Mammary epithelial cell (primary cell): ENCODE measurements around the gene LTV1.
"Not testable (repeated sequence)": the region's sequence is repeated elsewhere in the genome, so short reads cannot be mapped to it uniquely, and the experiment has no call there.

Source experiments
- CTCF ChIP-seq, 2 donors: IDR thresholded peaks in 1 of 2; conservative IDR thresholded peaks in 1 of 2; 2 replicates each; pipeline ENCODE4 v1.5.1; 2011 to 2012; ENCODE audit warnings: inconsistent platforms in 2 of 2, low read length in 2 of 2, mild to moderate bottlenecking in 2 of 2, control low read depth in 1 of 2, low read depth in 1 of 2; ENCODE audit not compliant: insufficient read depth in 1 of 2; ENCODE audit errors: extremely low read depth in 1 of 2
- EZH2 ChIP-seq: IDR thresholded peaks from 2 replicates; pipeline ENCODE4 v1.6.1; 2012; ENCODE audit warnings: low read length, inconsistent platforms, borderline replicate concordance

DNA sequence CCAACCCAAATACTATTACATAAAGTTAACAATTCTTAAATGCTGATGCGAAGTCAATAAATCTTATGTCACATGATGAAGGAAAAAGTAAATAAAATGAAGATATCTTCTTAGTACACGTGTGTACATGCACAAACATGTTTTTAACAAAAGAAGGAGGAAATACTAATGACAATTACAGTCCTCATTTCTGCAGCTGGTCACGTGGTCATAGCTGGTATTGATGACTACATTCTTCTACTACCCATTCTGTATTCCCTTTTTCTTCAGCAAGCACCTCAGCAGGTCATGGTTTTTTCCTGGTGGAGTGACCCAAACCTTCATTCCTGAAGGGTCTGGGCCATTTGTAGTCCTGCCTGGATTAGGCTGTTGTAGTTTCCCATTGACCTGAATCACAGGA, 25.7 kb downstream of the LTV1 start:
- not testable (repeated sequence) for TF ChIP-seq CTCF (conservative IDR thresholded peaks at IDR 0.05 in 1 of 2, IDR thresholded peaks at IDR 0.05 in 1 of 2; ENCODE audit: extremely low read depth in 1 of 2, insufficient read depth in 1 of 2, low read depth in 1 of 2, low read length in 2 of 2); EZH2
